OCI-LY1 (cell line): ENCODE measurements around the gene MMP2.

Source experiments
- H2AFZ ChIP-seq: fragments of 200-600 bp; sonication (generic), shearing (Covaris generic); 2 replicates; pipeline ENCODE4 v1.6.0; 2014; ENCODE audit warnings: antibody characterized with exemption, mild to moderate bottlenecking, low read length
- H3F3A ChIP-seq: fragments of 200-600 bp; sonication (generic), shearing (Covaris generic); 2 replicates; pipeline ENCODE4 v1.6.0; 2014; ENCODE audit warnings: mild to moderate bottlenecking, antibody characterized with exemption, low read length, moderate library complexity; ENCODE audit not compliant: insufficient read depth
- H3K27ac ChIP-seq: fragments of 200-600 bp; sonication (generic); 2 replicates; pipeline ENCODE4 v1.5.1; 2014; ENCODE audit warnings: low read length, mixed run types, mild to moderate bottlenecking, low read depth; ENCODE audit not compliant: poor library complexity, severe bottlenecking
- H3K27me3 ChIP-seq: fragments of 200-600 bp; sonication (generic); 2 replicates; pipeline ENCODE4 v1.6.0; 2014; ENCODE audit warnings: antibody characterized with exemption, mild to moderate bottlenecking, low read length, moderate library complexity; ENCODE audit not compliant: insufficient read depth
- H3K36me3 ChIP-seq: fragments of 200-600 bp; sonication (generic); 2 replicates; pipeline ENCODE4 v1.6.1; 2014; ENCODE audit warnings: mild to moderate bottlenecking, antibody characterized with exemption, low read length, moderate library complexity, mixed read lengths; ENCODE audit not compliant: insufficient read depth
- H3K4me1 ChIP-seq: fragments of 200-600 bp; sonication (generic); 2 replicates; pipeline ENCODE4 v1.5.1; 2014; ENCODE audit warnings: mild to moderate bottlenecking, low read length, moderate library complexity; ENCODE audit not compliant: insufficient read depth, severe bottlenecking
- H3K4me2 ChIP-seq: fragments of 200-600 bp; sonication (generic), shearing (Covaris generic); 2 replicates; pipeline ENCODE4 v1.6.1; 2014; ENCODE audit warnings: low read length
- H3K4me3 ChIP-seq: fragments of 200-600 bp; sonication (generic); 2 replicates; pipeline ENCODE4 v1.5.1; 2014; ENCODE audit warnings: low read length, low read depth, mild to moderate bottlenecking, mixed read lengths; ENCODE audit not compliant: poor library complexity, severe bottlenecking
- H3K79me2 ChIP-seq: fragments of 200-600 bp; shearing (Covaris generic); 2 replicates; pipeline ENCODE4 v1.6.1; 2016; ENCODE audit warnings: mixed run types, low read length, mixed read lengths; ENCODE audit not compliant: insufficient read depth
- H3K9ac ChIP-seq: fragments of 200-600 bp; sonication (generic), shearing (Covaris generic); 2 replicates; pipeline ENCODE4 v1.6.1; 2014; ENCODE audit warnings: mild to moderate bottlenecking, low read length, mixed read lengths
- H3K9me2 ChIP-seq: fragments of 200-600 bp; sonication (generic), shearing (Covaris generic); 2 replicates; pipeline ENCODE4 v1.6.1; 2014; ENCODE audit warnings: low read depth, mild to moderate bottlenecking, low read length, mixed read lengths
- H3K9me3 ChIP-seq: fragments of 200-600 bp; shearing (Covaris generic); 2 replicates; pipeline ENCODE4 v1.6.1; 2014; ENCODE audit warnings: low read length, mixed read lengths
- H4K20me1 ChIP-seq: fragments of 200-600 bp; sonication (generic), shearing (Covaris generic); 2 replicates; pipeline ENCODE4 v1.6.0; 2016; ENCODE audit warnings: mild to moderate bottlenecking, low read length; ENCODE audit not compliant: insufficient read depth
- EZH2 ChIP-seq: fragments of 200-600 bp; sonication (generic), shearing (Covaris generic); IDR thresholded peaks from 2 replicates; pipeline ENCODE4 v1.8.0; 2017; ENCODE audit warnings: borderline replicate concordance, mixed run types, mild to moderate bottlenecking, antibody characterized with exemption, low read length, moderate library complexity, mixed read lengths
- TF ChIP-seq, protein P1 (sequence below): fragments of 200-600 bp; sonication (generic), shearing (Covaris generic); IDR thresholded peaks from 2 replicates; pipeline ENCODE4 v1.5.1; 2017; ENCODE audit warnings: mild to moderate bottlenecking, antibody characterized with exemption, low read length, moderate library complexity, mixed read lengths

MMP2 gene

DNA sequence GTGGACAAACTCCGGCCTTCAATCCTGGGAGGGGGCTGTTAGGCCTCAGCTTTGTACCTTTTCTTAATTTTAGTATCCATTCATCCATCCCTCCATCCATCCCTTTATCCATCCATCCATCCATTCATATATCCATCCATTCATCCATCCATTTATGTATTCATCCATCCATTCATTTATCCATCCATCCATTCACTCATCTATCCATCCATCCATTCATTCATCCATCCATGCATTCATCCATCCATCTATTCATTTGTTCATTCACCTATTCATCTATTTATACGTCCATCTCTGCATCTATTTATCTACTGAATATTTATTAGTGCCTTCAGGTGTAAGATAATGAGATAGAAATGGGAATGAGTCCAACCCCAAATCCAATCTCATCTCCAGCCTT is 26.0 kb upstream of the MMP2 start:
- no peaks in the 10 kb centered on the region for H3K4me1 ChIP-seq
- H3K9me3 ChIP-seq = no peaks in the 10 kb centered on the region
- H3K4me2 ChIP-seq = no peak overlapping the region
- no peaks in the 10 kb centered on the region for H3K27me3 ChIP-seq
- no peaks in the 10 kb centered on the region for H3F3A ChIP-seq
- no peaks in the 10 kb centered on the region for H3K79me2 ChIP-seq
- no peak overlapping the region for H2AFZ ChIP-seq
- H3K36me3 ChIP-seq = no peaks in the 10 kb centered on the region
- TF ChIP-seq, protein P1, sequence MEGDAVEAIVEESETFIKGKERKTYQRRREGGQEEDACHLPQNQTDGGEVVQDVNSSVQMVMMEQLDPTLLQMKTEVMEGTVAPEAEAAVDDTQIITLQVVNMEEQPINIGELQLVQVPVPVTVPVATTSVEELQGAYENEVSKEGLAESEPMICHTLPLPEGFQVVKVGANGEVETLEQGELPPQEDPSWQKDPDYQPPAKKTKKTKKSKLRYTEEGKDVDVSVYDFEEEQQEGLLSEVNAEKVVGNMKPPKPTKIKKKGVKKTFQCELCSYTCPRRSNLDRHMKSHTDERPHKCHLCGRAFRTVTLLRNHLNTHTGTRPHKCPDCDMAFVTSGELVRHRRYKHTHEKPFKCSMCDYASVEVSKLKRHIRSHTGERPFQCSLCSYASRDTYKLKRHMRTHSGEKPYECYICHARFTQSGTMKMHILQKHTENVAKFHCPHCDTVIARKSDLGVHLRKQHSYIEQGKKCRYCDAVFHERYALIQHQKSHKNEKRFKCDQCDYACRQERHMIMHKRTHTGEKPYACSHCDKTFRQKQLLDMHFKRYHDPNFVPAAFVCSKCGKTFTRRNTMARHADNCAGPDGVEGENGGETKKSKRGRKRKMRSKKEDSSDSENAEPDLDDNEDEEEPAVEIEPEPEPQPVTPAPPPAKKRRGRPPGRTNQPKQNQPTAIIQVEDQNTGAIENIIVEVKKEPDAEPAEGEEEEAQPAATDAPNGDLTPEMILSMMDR = no peak
- no peak for TF ChIP-seq EZH2
- no peaks in the 10 kb centered on the region for H3K9me2 ChIP-seq
- H3K4me3 ChIP-seq = no peak overlapping the region
- H3K27ac ChIP-seq = no peak overlapping the region
- H4K20me1 ChIP-seq = no peaks in the 10 kb centered on the region
- no peak overlapping the region for H3K9ac ChIP-seq

DNA sequence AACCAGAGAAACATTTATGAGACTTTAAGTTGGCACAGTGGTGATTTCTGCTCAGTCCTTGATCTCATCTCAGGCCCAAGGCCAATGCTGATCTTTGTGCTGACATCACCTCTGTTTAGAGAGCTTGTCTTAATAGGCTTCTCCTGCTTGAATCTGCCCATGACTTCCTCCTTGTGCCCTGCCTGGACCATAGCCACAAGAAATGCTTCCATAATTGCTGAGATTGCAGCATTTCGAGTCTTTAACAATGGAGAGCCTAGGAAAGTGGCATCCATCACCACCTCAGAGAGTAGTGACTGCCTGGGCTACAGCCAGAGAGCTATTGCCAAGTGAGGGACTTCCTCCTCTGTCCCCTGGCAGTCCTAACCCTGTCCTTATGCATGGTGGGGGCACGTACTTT is 25.1 kb upstream of the MMP2 start:
- H3K4me3 ChIP-seq = no peak overlapping the region
- H3K4me2 ChIP-seq = no peak overlapping the region
- no peaks in the 10 kb centered on the region for H3K9me2 ChIP-seq
- H3K27me3 ChIP-seq = no peaks in the 10 kb centered on the region
- H3K36me3 ChIP-seq = no peaks in the 10 kb centered on the region
- no peak overlapping the region for H3K9ac ChIP-seq
- H2AFZ ChIP-seq = no peak overlapping the region
- no peaks in the 10 kb centered on the region for H3K4me1 ChIP-seq
- H3K27ac ChIP-seq = no peak overlapping the region
- no peaks in the 10 kb centered on the region for H3F3A ChIP-seq
- H3K9me3 ChIP-seq = no peaks in the 10 kb centered on the region
- no peaks in the 10 kb centered on the region for H4K20me1 ChIP-seq
- H3K79me2 ChIP-seq = no peaks in the 10 kb centered on the region
- TF ChIP-seq, protein P1 = no peak
- TF ChIP-seq EZH2 = no peak

DNA sequence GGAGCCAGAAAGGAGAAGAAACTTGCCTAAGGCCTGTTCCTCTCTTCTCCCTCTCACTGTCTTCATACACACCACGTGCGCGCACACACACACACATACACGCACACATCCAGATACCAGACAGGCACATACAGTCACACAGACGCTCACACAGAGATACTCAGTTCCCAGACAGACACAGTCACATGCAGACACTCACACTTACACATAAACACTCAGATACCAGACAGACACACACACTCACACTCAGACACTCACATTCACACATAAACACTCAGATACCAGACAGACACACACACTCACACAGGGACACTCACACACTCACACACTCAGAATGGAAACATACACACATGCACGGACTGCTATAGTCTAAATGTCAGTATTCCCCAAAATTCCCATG is 24.1 kb upstream of the MMP2 start:
- no peaks in the 10 kb centered on the region for H3K9me2 ChIP-seq
- no peak overlapping the region for H3K4me2 ChIP-seq
- no peaks in the 10 kb centered on the region for H3K4me1 ChIP-seq
- H3F3A ChIP-seq = no peaks in the 10 kb centered on the region
- no peaks in the 10 kb centered on the region for H3K9me3 ChIP-seq
- no peaks in the 10 kb centered on the region for H3K27me3 ChIP-seq
- TF ChIP-seq EZH2 = no peak
- H3K36me3 ChIP-seq = no peaks in the 10 kb centered on the region
- no peak overlapping the region for H3K27ac ChIP-seq
- H3K79me2 ChIP-seq = no peaks in the 10 kb centered on the region
- H3K9ac ChIP-seq = no peak overlapping the region
- H4K20me1 ChIP-seq = no peaks in the 10 kb centered on the region
- H3K4me3 ChIP-seq = no peak overlapping the region
- H2AFZ ChIP-seq = no peak overlapping the region

DNA sequence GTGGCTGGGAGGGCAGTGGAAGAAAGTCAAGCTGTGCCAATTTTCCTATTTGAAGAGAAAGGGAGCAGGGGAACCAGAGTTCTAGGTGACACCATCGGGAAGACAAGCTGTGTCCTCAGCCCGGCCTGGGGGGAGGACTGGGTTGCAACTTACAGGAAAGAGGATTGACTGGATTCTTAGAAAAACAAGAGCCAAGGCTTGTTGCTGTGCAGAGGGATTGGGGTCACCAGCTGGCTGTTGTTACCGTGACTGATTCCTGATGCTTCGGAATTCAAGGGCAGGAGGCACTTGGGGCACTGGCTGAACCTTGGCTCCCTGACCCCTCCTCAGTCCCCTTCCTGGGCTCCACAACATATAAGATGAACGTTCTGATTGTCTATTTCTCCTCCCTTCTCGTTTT is 16.8 kb upstream of the MMP2 start:
- Histone ChIP-seq H3F3A (no peaks in the 10 kb centered on the region), H3K27me3 (no peaks in the 10 kb centered on the region), H3K79me2 (no peaks in the 10 kb centered on the region), H3K9me2 (no peaks in the 10 kb centered on the region), H3K4me1 (no peaks in the 10 kb centered on the region), H3K9me3 (no peaks in the 10 kb centered on the region), H3K36me3 (no peaks in the 10 kb centered on the region), H3K27ac (no peak overlapping the region), H3K4me2 (no peak overlapping the region), H3K9ac (no peak overlapping the region), H4K20me1 (no peaks in the 10 kb centered on the region), H3K4me3 (no peak overlapping the region), H2AFZ (no peak overlapping the region)
- no peak for TF ChIP-seq EZH2
- TF ChIP-seq, protein P1 = no peak
